ENCODE results near the gene WNK4. TPM values are rescaled to one million over a fixed set of nuclear protein-coding genes. Genes with fewer than 3 reads are reported as not detected.
"Not testable (repeated sequence)": the region's sequence is repeated elsewhere in the genome, so short reads cannot be mapped to it uniquely, and the experiment has no call there.

The WNK4 gene
- total and polyA plus RNA-seq, 7 donors: 0.28 to 14.4 (median 13.6) TPM; not detected in 3

DNA sequence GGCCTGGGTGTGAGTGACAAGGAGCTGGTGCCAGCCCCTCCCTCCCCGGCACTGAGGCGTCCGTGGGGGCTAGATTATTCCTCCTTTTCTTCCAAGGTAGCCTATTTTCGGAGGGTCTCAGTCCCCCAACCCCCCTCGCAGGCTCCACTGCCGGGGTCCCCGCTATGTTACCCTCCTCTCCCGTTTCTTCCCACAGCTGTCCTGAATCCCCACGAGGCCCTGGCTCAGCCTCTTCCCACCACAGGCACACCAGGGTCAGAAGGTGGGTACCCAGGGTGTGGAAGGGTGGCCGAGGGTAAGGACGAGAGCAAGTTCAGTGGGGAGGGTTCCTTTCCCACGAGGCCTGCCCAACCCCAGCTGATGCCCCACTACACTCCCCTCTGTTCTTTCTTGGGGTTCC is 18.8 kb upstream of the WNK4 start:
- intact Hi-C loops (cut with DNase I): no loop called here
- peak overlapping the region; percentile 14 to 64 (median 54) for H3K4me3 ChIP-seq
- peak overlapping the region; percentile 34 to 77 (median 54) for H3K27ac ChIP-seq
- no peaks in the 10 kb centered on the region for H3K9me3 ChIP-seq
- no peak for DNase-seq
- H3K4me1 ChIP-seq: peaks cover 0 to 20% (median 17%) of the 10 kb centered on the region in 4 donors
- 46 to 64% methylated on average over 12 of the region's 12 CpGs for WGBS, 2 donors
- TF ChIP-seq, protein P1, sequence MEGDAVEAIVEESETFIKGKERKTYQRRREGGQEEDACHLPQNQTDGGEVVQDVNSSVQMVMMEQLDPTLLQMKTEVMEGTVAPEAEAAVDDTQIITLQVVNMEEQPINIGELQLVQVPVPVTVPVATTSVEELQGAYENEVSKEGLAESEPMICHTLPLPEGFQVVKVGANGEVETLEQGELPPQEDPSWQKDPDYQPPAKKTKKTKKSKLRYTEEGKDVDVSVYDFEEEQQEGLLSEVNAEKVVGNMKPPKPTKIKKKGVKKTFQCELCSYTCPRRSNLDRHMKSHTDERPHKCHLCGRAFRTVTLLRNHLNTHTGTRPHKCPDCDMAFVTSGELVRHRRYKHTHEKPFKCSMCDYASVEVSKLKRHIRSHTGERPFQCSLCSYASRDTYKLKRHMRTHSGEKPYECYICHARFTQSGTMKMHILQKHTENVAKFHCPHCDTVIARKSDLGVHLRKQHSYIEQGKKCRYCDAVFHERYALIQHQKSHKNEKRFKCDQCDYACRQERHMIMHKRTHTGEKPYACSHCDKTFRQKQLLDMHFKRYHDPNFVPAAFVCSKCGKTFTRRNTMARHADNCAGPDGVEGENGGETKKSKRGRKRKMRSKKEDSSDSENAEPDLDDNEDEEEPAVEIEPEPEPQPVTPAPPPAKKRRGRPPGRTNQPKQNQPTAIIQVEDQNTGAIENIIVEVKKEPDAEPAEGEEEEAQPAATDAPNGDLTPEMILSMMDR (IDR thresholded peaks at IDR 0.05): no peak
- TF ChIP-seq POLR2A (IDR thresholded peaks at IDR 0.05) (no peak), EP300 (IDR thresholded peaks at IDR 0.05) (no peak), POLR2AphosphoS5 (IDR thresholded peaks at IDR 0.05) (no peak)
- peaks cover 4 to 34% (median 20%) of the 10 kb centered on the region in 3 donors for H3K27me3 ChIP-seq
- H3K36me3 ChIP-seq: no peaks in the 10 kb centered on the region

DNA sequence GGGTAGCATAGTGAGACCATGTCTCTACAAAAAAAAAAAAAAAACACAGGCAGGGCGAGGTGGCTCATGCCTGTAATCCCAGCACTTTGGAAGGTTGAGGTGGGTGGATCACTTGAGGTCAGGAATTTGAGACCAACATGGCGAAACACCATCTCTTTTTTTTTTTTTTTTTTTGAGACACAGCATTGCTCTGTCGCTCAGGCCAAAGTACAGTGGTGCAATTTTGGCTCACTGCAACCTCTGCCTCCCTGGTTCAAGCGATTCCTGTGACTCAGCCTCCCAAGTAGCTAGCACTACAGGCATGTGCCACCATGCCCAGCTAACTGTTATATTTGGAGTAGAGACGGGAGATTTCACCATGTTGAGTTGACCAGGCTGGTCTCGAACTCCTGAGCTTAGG is 14.3 kb upstream of the WNK4 start:
- TF ChIP-seq POLR2A (IDR thresholded peaks at IDR 0.05): no peak
- TF ChIP-seq POLR2AphosphoS5 (IDR thresholded peaks at IDR 0.05): no peak
- no peak for TF ChIP-seq EP300 (IDR thresholded peaks at IDR 0.05)
- TF ChIP-seq, protein P1 (IDR thresholded peaks at IDR 0.05): no peak
- no peaks in the 10 kb centered on the region for H3K36me3 ChIP-seq
- no peak overlapping the region for H3K27ac ChIP-seq
- H3K4me1 ChIP-seq: peaks cover 0 to 13% (median 9%) of the 10 kb centered on the region in 4 donors
- WGBS, 2 donors: 90 to 91% methylated on average over 6 of the region's 6 CpGs
- no peak for DNase-seq
- H3K27me3 ChIP-seq: peaks cover 4 to 26% (median 11%) of the 10 kb centered on the region in 3 donors
- no peaks in the 10 kb centered on the region for H3K9me3 ChIP-seq
- no peak overlapping the region for H3K4me3 ChIP-seq
- intact Hi-C loops (cut with DNase I): no loop called here

DNA sequence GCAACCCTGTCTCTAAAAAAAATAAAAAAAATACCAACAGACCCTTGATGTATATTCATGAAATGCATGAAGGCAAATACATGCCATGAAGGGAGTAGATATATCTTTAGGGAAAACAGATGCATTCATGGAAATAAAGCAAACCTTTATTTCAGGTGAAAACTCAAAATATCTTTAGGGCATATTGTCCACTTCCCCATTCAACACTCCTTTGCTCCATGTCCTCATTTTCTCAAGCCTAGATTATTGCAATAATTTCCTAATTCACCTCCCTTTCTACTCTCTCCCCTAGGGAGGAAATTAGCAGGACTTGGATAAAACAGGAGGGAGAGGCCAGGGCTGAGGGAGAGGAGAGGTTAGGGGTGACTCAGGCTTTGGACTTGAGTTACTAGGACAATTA is 12.9 kb upstream of the WNK4 start:
- H3K36me3 ChIP-seq: no peaks in the 10 kb centered on the region
- H3K4me1 ChIP-seq: peaks cover 0 to 5% (median 2%) of the 10 kb centered on the region in 4 donors
- peaks cover 0 to 12% (median 3%) of the 10 kb centered on the region in 3 donors for H3K27me3 ChIP-seq
- TF ChIP-seq POLR2A (IDR thresholded peaks at IDR 0.05) (no peak), EP300 (IDR thresholded peaks at IDR 0.05) (no peak), POLR2AphosphoS5 (IDR thresholded peaks at IDR 0.05) (no peak)
- TF ChIP-seq, protein P1 (IDR thresholded peaks at IDR 0.05): no peak
- no peaks in the 10 kb centered on the region for H3K9me3 ChIP-seq
- H3K4me3 ChIP-seq: no peak overlapping the region
- intact Hi-C loops (cut with DNase I): no loop called here
- no peak for DNase-seq
- no peak overlapping the region for H3K27ac ChIP-seq

DNA sequence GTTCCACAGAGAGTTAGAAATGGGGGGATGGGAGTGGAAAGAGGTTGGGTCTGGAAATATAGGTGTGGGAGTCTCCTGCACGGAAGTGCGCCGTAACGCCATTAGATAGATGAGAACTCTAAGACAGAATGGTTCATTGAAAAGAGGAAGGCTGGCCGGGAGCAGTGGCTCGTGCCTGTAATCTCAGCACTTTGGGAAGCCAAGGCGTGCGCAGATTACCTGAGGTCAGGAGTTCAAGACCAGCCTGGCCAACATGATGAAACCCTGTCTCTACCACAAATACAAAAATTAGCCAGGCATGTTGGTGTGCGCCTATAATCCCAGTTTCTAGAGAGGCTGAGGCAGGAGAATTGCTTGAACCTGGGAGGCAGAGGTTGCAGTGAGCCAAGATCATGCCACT is 12.4 kb upstream of the WNK4 start:
- intact Hi-C loops (cut with DNase I); H3K4me3 ChIP-seq; H3K27ac ChIP-seq; H3K36me3 ChIP-seq; DNase-seq; H3K9me3 ChIP-seq; H3K27me3 ChIP-seq; H3K4me1 ChIP-seq: not testable (repeated sequence)
- WGBS, 2 donors: 79% methylated on average over 9 of the region's 9 CpGs

DNA sequence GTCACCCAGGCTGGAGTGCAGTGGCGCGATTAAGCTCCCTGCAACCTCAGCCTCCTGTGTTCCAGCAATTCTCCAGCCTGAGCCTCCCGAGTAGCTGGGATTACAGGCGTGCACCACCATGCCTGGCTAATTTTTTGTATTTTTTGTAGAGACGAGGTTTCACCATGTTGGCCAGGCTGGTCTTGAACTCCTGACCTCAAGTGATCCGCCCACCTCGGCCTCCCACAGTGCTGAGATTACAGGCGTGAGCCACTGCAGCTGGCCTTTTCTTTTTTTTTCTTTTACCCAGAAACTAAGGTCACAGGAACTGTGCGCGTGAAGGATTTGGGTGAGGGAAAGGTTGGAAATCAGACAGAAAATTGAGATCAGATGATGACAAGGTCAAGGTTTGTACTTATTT is 10.4 kb upstream of the WNK4 start:
- peaks cover 0 to 19% (median 14%) of the 10 kb centered on the region in 4 donors for H3K4me1 ChIP-seq
- H3K9me3 ChIP-seq; H3K27me3 ChIP-seq; H3K4me3 ChIP-seq; H3K36me3 ChIP-seq; H3K27ac ChIP-seq; DNase-seq; intact Hi-C loops (cut with DNase I): not testable (repeated sequence)
- 81 to 85% methylated on average over 10 of the region's 10 CpGs for WGBS, 2 donors

DNA sequence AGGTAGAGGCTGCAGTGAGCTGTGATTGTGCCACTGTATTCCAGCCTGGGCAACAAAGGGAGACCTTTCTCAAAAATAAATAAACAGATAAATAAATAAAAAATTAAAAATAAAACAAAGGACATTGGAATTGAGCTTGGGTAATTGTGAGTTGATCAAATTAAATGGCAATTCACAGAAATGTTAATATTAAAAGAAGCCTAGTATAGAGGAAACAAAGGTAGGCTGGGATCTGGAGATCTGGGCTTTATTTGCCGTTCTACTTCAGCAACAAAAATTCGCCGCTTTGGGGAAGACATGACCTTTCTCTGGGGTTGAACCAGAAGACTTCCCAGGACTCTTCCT is 7.5 kb upstream of the WNK4 start:
- peak overlapping the region; percentile 74 to 87 (median 84) for H3K27ac ChIP-seq
- intact Hi-C loops (cut with DNase I): no loop called here
- H3K36me3 ChIP-seq: peaks cover 0 to 32% (median 8%) of the 10 kb centered on the region in 4 donors

More for the DNA sequence above, 7.5 kb upstream of the WNK4 start:
- H3K4me1 ChIP-seq: peaks cover 0 to 19% (median 14%) of the 10 kb centered on the region in 4 donors
- TF ChIP-seq, protein P1 (IDR thresholded peaks at IDR 0.05): no peak
- TF ChIP-seq EP300 (IDR thresholded peaks at IDR 0.05) (no peak), POLR2AphosphoS5 (IDR thresholded peaks at IDR 0.05) (no peak)
- no peaks in the 10 kb centered on the region for H3K27me3 ChIP-seq
- H3K4me3 ChIP-seq: peak overlapping the region; percentile 55 to 83 (median 68)
- no peaks in the 10 kb centered on the region for H3K9me3 ChIP-seq
- 4 to 5% methylated on average over 3 of the region's 3 CpGs for WGBS, 2 donors
- DNase-seq: no peak
